PC-9 (cell line): ENCODE data around the gene RAD18. TPM values are rescaled to one million over a fixed set of nuclear protein-coding genes. Genes with fewer than 3 reads are reported as not detected.

ENCODE experiments used
- BruUV-seq: library from RNA; stranded (reverse); fragments of 400-500 nt; replicated peaks from 2 replicates; lab custom pipeline; 2021; lab: Mats Ljungman, UMichigan
- CTCF ChIA-PET: fragments of 300-600 bp; sonication (Branson Sonifier 250); formaldehyde crosslinking; loops from one replicate; lab custom pipeline; 2022; ENCODE audit warnings: antibody characterized with exemption; lab: Charles Lee
- POLR2A ChIA-PET: fragments of 300-600 bp; sonication (Branson Sonifier 250); formaldehyde crosslinking; loops from one replicate; lab custom pipeline; 2022; ENCODE audit warnings: antibody characterized with exemption; ENCODE audit not compliant: unreplicated experiment; lab: Charles Lee
- DNase-seq, 2 experiments: peaks; one replicate each; pipeline versions ENCODE4 v3.0.0 to v3.0.0-alpha.2; 2015 to 2022; ENCODE audit warnings: mixed read lengths in 1 of 2
- H2AFZ ChIP-seq: fragments of 200-600 bp; sonication (generic); 2 replicates; pipeline ENCODE4 v1.8.1; 2017; ENCODE audit warnings: antibody characterized with exemption
- H3F3A ChIP-seq: fragments of 200-600 bp; sonication (generic); 2 replicates; pipeline ENCODE4 v1.8.1; 2017; ENCODE audit warnings: antibody characterized with exemption, mild to moderate bottlenecking, low read depth; ENCODE audit not compliant: insufficient read depth
- H3K27ac ChIP-seq: fragments of 200-600 bp; sonication (generic); 2 replicates; pipeline ENCODE4 v1.6.1; 2016; ENCODE audit warnings: mixed run types
- H3K27me3 ChIP-seq: fragments of 200-600 bp; sonication (generic); 2 replicates; pipeline ENCODE4 v1.6.1; 2016; ENCODE audit warnings: low read depth, mixed run types; ENCODE audit not compliant: insufficient read depth
- H3K36me3 ChIP-seq: fragments of 200-600 bp; sonication (generic); 2 replicates; pipeline ENCODE4 v1.6.1; 2016; ENCODE audit warnings: low read depth, mixed run types
- H3K4me1 ChIP-seq: fragments of 200-600 bp; sonication (generic); replicated peaks from 2 replicates; pipeline ENCODE4 v1.6.1; 2016; ENCODE audit warnings: mixed run types; ENCODE audit not compliant: insufficient read depth
- H3K4me2 ChIP-seq: fragments of 200-600 bp; sonication (generic); 2 replicates; pipeline ENCODE4 v1.6.1; 2017; ENCODE audit warnings: mixed run types
- H3K4me3 ChIP-seq: fragments of 200-600 bp; sonication (generic); 2 replicates; pipeline ENCODE4 v1.6.1; 2016; ENCODE audit warnings: mixed run types
- H3K79me2 ChIP-seq: fragments of 200-600 bp; sonication (generic); 2 replicates; pipeline ENCODE4 v1.6.1; 2017; ENCODE audit warnings: low read depth, mixed run types
- H3K9me2 ChIP-seq: fragments of 200-600 bp; sonication (generic); 2 replicates; pipeline ENCODE4 v1.8.1; 2017; ENCODE audit warnings: mild to moderate bottlenecking; ENCODE audit not compliant: insufficient read depth
- H3K9me3 ChIP-seq: fragments of 200-600 bp; sonication (generic); 2 replicates; pipeline ENCODE4 v1.8.1; 2016; ENCODE audit warnings: low read depth; ENCODE audit not compliant: insufficient read depth
- H4K20me1 ChIP-seq: fragments of 200-600 bp; sonication (generic); 2 replicates; pipeline ENCODE4 v1.8.1; 2017; ENCODE audit not compliant: insufficient read depth
- EZH2 ChIP-seq: fragments of 200-600 bp; sonication (generic); IDR thresholded peaks from 2 replicates; pipeline ENCODE4 v1.8.0; 2017; ENCODE audit warnings: antibody characterized with exemption, low read depth
- intact Hi-C: fragments of 100-400 bp; cut with micrococcal nuclease; formaldehyde crosslinking; loops from one replicate; pipeline ENCODE4 v1.10.0; 2022; ENCODE audit not compliant: unreplicated experiment
- total RNA-seq: library from RNA; stranded (reverse); gene quantifications from 2 replicates; pipeline ENCODE4 v1.2.3, GENCODE V29; 2021
- TF ChIP-seq, protein P1 (sequence below): fragments of 200-600 bp; sonication (generic); conservative IDR thresholded peaks from 2 replicates; pipeline ENCODE4 v1.6.1; 2017; ENCODE audit warnings: mixed run types, antibody characterized with exemption, mild to moderate bottlenecking, moderate library complexity

RAD18 gene
- total RNA-seq, 1 experiment from 2014 or later, result 29.1 TPM

DNA sequence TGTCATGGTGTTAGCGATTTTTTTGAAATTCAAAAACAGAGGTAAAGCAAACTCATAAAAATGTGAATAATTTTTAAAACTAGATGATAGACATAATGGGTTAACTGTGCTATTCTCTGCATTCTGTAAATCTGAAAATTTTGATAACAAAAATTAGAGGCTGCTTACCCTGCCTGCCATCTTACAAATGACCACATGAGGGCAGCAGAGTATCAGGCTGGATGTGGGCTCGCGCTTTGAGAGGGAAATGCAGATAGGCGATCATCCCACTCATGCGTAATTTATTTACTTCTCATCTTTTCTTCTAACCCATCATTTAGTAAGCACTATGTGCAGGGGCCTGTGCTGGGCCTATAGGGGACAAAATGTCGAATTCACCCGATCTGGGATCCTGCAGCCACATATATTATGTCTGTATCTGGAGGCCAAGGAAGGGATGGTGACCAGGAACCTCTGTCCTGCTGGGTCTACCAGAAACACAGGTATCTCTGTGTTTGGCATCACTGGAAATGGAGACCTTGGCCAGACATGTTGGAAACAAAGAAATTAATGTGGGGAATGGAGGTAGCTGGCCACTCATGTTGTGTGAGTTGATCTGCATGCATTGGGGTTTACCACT, 7.8 kb upstream of the RAD18 start:
- BruUV-seq, result no TSS peak
- Histone ChIP-seq H3K27me3 (no peaks in the 10 kb centered on the region), H3K27ac (no peak overlapping the region), H3K4me1 (no peaks in the 10 kb centered on the region), H3K4me2 (no peak overlapping the region), H3K36me3 (no peaks in the 10 kb centered on the region), H4K20me1 (no peaks in the 10 kb centered on the region), H3K9me3 (no peaks in the 10 kb centered on the region), H3K4me3 (no peak overlapping the region), H3K79me2 (no peaks in the 10 kb centered on the region), H3K9me2 (no peaks in the 10 kb centered on the region), H3F3A (no peaks in the 10 kb centered on the region), H2AFZ (no peak overlapping the region)
- POLR2A ChIA-PET, result no interaction called here
- TF ChIP-seq, protein P1, sequence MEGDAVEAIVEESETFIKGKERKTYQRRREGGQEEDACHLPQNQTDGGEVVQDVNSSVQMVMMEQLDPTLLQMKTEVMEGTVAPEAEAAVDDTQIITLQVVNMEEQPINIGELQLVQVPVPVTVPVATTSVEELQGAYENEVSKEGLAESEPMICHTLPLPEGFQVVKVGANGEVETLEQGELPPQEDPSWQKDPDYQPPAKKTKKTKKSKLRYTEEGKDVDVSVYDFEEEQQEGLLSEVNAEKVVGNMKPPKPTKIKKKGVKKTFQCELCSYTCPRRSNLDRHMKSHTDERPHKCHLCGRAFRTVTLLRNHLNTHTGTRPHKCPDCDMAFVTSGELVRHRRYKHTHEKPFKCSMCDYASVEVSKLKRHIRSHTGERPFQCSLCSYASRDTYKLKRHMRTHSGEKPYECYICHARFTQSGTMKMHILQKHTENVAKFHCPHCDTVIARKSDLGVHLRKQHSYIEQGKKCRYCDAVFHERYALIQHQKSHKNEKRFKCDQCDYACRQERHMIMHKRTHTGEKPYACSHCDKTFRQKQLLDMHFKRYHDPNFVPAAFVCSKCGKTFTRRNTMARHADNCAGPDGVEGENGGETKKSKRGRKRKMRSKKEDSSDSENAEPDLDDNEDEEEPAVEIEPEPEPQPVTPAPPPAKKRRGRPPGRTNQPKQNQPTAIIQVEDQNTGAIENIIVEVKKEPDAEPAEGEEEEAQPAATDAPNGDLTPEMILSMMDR, result peak; percentile 98
- no peak for TF ChIP-seq EZH2
- intact Hi-C loops, result loop anchor here (1.0 to 2.0 kb wide), 2 partner anchors 96 to 331 kb away; no protein-coding TSS in a partner anchor
- DNase-seq, result peak; percentile 38 to 65
- CTCF ChIA-PET, result interaction anchor here (0.6 to 1.6 kb wide), 3 partner anchors 329 to 372 kb away, joined by 3 to 11 read pairs (median 5); no protein-coding TSS in a partner anchor

DNA sequence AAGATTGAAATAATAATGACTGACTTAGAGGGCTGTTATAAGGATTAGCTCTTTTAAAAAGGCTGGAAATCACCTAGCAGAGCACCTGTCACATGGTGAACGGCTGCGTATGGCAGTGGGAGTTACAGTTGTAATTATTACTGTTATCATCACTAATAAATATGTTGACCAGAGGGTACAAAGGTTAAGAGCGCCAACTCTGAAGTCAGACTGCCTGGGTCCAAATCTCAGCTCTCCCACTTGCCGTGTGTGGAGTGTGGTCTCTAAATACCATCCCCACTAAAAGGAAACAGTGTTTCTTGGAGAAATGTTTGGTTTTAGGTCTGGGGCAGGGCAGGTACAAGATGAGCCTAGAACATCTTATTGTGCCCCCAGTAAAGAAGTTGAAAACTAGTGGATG, 6.0 kb upstream of the RAD18 start:
- Histone ChIP-seq H2AFZ (no peak overlapping the region), H3K4me1 (peaks cover 15% of the 10 kb centered on the region), H3K79me2 (no peaks in the 10 kb centered on the region), H3K27ac (no peak overlapping the region), H3K9me2 (no peaks in the 10 kb centered on the region), H3K9me3 (no peaks in the 10 kb centered on the region), H3K27me3 (no peaks in the 10 kb centered on the region), H3K4me2 (no peak overlapping the region), H3K36me3 (no peaks in the 10 kb centered on the region), H3K4me3 (no peak overlapping the region), H4K20me1 (no peaks in the 10 kb centered on the region), H3F3A (peaks cover 16% of the 10 kb centered on the region)
- ChIA-PET CTCF (interaction anchor here (1.0 kb wide), 1 partner anchor 350 kb away, joined by 3 read pairs; no protein-coding TSS in a partner anchor), POLR2A (no interaction called here)
- intact Hi-C loops, result no loop called here
- no peak for TF ChIP-seq EZH2
- TF ChIP-seq, protein P1, result no peak
- no TSS peak for BruUV-seq
- DNase-seq, result no peak

DNA sequence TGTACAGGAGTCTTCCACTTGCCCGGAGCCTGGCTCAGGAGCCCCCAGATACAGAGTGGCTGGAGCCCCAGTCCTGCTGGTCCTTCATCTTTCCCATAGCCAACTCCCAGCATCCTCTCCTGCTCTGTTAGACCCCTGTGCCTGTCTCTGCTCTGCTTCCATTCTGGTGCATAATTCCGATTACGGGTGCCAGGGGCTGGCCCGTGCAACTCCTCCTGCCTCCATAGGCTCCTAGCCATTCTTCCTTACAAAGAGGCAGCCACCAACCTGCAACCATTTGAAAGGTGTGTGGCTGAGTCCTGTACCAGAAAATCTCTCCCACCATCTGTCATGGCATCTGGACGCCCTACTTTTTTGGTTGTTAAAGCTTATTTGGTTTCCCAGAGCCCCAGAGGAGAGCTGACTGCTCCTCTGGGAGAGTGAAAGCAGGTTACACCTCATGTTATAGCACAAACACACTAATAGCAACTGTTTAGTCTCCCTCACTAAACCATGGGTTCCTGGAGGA, 5.2 kb upstream of the RAD18 start:
- no peak for TF ChIP-seq EZH2
- TF ChIP-seq, protein P1, result no peak
- POLR2A ChIA-PET, result no interaction called here

More for the DNA sequence above, 5.2 kb upstream of the RAD18 start:
- BruUV-seq, result no TSS peak
- Histone ChIP-seq H4K20me1 (no peaks in the 10 kb centered on the region), H3K9me2 (no peaks in the 10 kb centered on the region), H3K27ac (no peak overlapping the region), H3K79me2 (no peaks in the 10 kb centered on the region), H2AFZ (no peak overlapping the region), H3K9me3 (no peaks in the 10 kb centered on the region), H3K4me2 (no peak overlapping the region), H3K27me3 (no peaks in the 10 kb centered on the region), H3F3A (peaks cover 24% of the 10 kb centered on the region), H3K4me1 (peaks cover 22% of the 10 kb centered on the region), H3K4me3 (no peak overlapping the region), H3K36me3 (no peaks in the 10 kb centered on the region)
- intact Hi-C loops, result no loop called here
- DNase-seq, result no peak
- CTCF ChIA-PET, result no interaction called here
